DOHH2 (cell line): Measurements from ENCODE around the gene DSCAML1.

ENCODE experiments used
- H3F3A ChIP-seq: fragments of 200-600 bp; sonication (generic), shearing (Covaris generic); 2 replicates; pipeline ENCODE4 v1.6.0; 2016; ENCODE audit warnings: antibody characterized with exemption, mild to moderate bottlenecking; ENCODE audit not compliant: control insufficient read depth, insufficient read depth
- H3K27ac ChIP-seq: fragments of 200-600 bp; sonication (generic); 2 replicates; pipeline ENCODE4 v1.5.1; 2014; ENCODE audit warnings: low read depth, mild to moderate bottlenecking, low read length, moderate library complexity
- H3K27me3 ChIP-seq: fragments of 200-600 bp; sonication (generic); 2 replicates; pipeline ENCODE4 v1.6.1; 2014; ENCODE audit warnings: mild to moderate bottlenecking, low read length, mixed read lengths; ENCODE audit not compliant: control insufficient read depth
- H3K36me3 ChIP-seq: fragments of 200-600 bp; sonication (generic); 2 replicates; pipeline ENCODE4 v1.6.1; 2014; ENCODE audit warnings: mild to moderate bottlenecking, low read length, moderate library complexity, mixed read lengths; ENCODE audit not compliant: control insufficient read depth
- H3K4me1 ChIP-seq: fragments of 200-600 bp; sonication (generic); 2 replicates; pipeline ENCODE4 v1.6.1; 2014; ENCODE audit warnings: mild to moderate bottlenecking, low read length, mixed read lengths; ENCODE audit not compliant: control insufficient read depth
- H3K4me2 ChIP-seq: fragments of 200-600 bp; sonication (generic); 2 replicates; pipeline ENCODE4 v1.6.0; 2014; ENCODE audit warnings: mild to moderate bottlenecking, low read length, moderate library complexity
- H3K4me3 ChIP-seq: fragments of 200-600 bp; sonication (generic); 2 replicates; pipeline ENCODE4 v1.5.1; 2014; ENCODE audit warnings: mild to moderate bottlenecking, low read length, mixed read lengths
- H3K79me2 ChIP-seq: fragments of 200-600 bp; sonication (generic); 2 replicates; pipeline ENCODE4 v1.6.1; 2014; ENCODE audit warnings: mild to moderate bottlenecking, low read length, mixed read lengths; ENCODE audit not compliant: control insufficient read depth
- H3K9me2 ChIP-seq: fragments of 200-600 bp; sonication (generic); replicated peaks from 2 replicates; pipeline ENCODE4 v1.6.1; 2014; ENCODE audit warnings: mild to moderate bottlenecking, low read length, mixed read lengths; ENCODE audit not compliant: control insufficient read depth
- H3K9me3 ChIP-seq: fragments of 200-600 bp; sonication (generic); 2 replicates; pipeline ENCODE4 v1.6.1; 2014; ENCODE audit warnings: antibody characterized with exemption, low read length, mixed read lengths; ENCODE audit not compliant: control insufficient read depth, insufficient read depth
- H4K20me1 ChIP-seq: fragments of 200-600 bp; sonication (generic); 2 replicates; pipeline ENCODE4 v1.6.0; 2014; ENCODE audit warnings: low read depth, mild to moderate bottlenecking, antibody characterized with exemption, low read length, moderate library complexity; ENCODE audit not compliant: control insufficient read depth, insufficient read depth
- CTCF ChIP-seq: fragments of 200-600 bp; sonication (generic); IDR thresholded peaks from one replicate; pipeline ENCODE4 v1.5.1; 2014; ENCODE audit warnings: antibody characterized with exemption, mild to moderate bottlenecking, low read depth, low read length; ENCODE audit not compliant: poor library complexity, severe bottlenecking
- EZH2phosphoT487 ChIP-seq: fragments of 200-600 bp; sonication (generic); IDR thresholded peaks from 2 replicates; pipeline ENCODE4 v1.6.1; 2017; ENCODE audit warnings: borderline replicate concordance, mild to moderate bottlenecking, antibody characterized with exemption, low read length, moderate library complexity, mixed read lengths

The DSCAML1 gene

GRCh38 chr11:117466966-117467365, 330.1 kb downstream of the DSCAML1 start:
- H3K27me3 ChIP-seq, result no peaks in the 10 kb centered on the region
- no peaks in the 10 kb centered on the region for H3K36me3 ChIP-seq
- no peaks in the 10 kb centered on the region for H4K20me1 ChIP-seq
- no peak for TF ChIP-seq EZH2phosphoT487
- TF ChIP-seq CTCF, result no peak
- no peaks in the 10 kb centered on the region for H3K9me2 ChIP-seq
- no peak overlapping the region for H3K4me3 ChIP-seq
- H3K79me2 ChIP-seq, result no peaks in the 10 kb centered on the region
- no peaks in the 10 kb centered on the region for H3K4me1 ChIP-seq
- no peak overlapping the region for H3K27ac ChIP-seq
- no peaks in the 10 kb centered on the region for H3K9me3 ChIP-seq
- H3F3A ChIP-seq, result no peaks in the 10 kb centered on the region
- H3K4me2 ChIP-seq, result no peak overlapping the region

- no peak overlapping the region for H3K4me2 ChIP-seq
- no peaks in the 10 kb centered on the region for H3K4me1 ChIP-seq
- no peaks in the 10 kb centered on the region for H3K36me3 ChIP-seq
- no peaks in the 10 kb centered on the region for H3K9me3 ChIP-seq
- H3F3A ChIP-seq, result no peaks in the 10 kb centered on the region
- H4K20me1 ChIP-seq, result no peaks in the 10 kb centered on the region
- no peak overlapping the region for H3K27ac ChIP-seq
- no peak overlapping the region for H3K4me3 ChIP-seq
- no peaks in the 10 kb centered on the region for H3K27me3 ChIP-seq
- no peaks in the 10 kb centered on the region for H3K79me2 ChIP-seq
- no peak for TF ChIP-seq CTCF
- no peak for TF ChIP-seq EZH2phosphoT487
- no peaks in the 10 kb centered on the region for H3K9me2 ChIP-seq
These were observed 331.6 kb downstream of the DSCAML1 start for GRCh38 chr11:117465236-117465997.

- Histone ChIP-seq H3K27ac (no peak overlapping the region), H3K36me3 (no peaks in the 10 kb centered on the region), H3K79me2 (no peaks in the 10 kb centered on the region), H4K20me1 (no peaks in the 10 kb centered on the region), H3K27me3 (no peaks in the 10 kb centered on the region), H3K4me2 (no peak overlapping the region), H3K9me3 (no peaks in the 10 kb centered on the region), H3K4me1 (no peaks in the 10 kb centered on the region), H3K4me3 (no peak overlapping the region), H3K9me2 (no peaks in the 10 kb centered on the region), H3F3A (no peaks in the 10 kb centered on the region)
- TF ChIP-seq EZH2phosphoT487, result no peak
- no peak for TF ChIP-seq CTCF
These were observed 332.2 kb downstream of the DSCAML1 start for GRCh38 chr11:117464778-117465177.
